Nephron progenitor cell (in vitro differentiated cells): ENCODE data around the gene CACNA2D1.

ENCODE experiments used
- DNase-seq: peaks from one replicate; pipeline ENCODE4 v3.0.0; 2021
- H3K27ac Mint-ChIP-seq: 2 replicates; pipeline ENCODE4 v1.8.0; 2021; ENCODE audit warnings: mild to moderate bottlenecking, moderate library complexity, mixed read lengths
- H3K27me3 Mint-ChIP-seq: 2 replicates; pipeline ENCODE4 v1.8.0; 2021; ENCODE audit warnings: mild to moderate bottlenecking, low read depth, mixed read lengths; ENCODE audit not compliant: poor library complexity
- H3K36me3 Mint-ChIP-seq: 2 replicates; pipeline ENCODE4 v1.8.0; 2021; ENCODE audit warnings: low read depth, mixed read lengths
- H3K4me1 Mint-ChIP-seq: 2 replicates; pipeline ENCODE4 v1.8.0; 2021; ENCODE audit warnings: mixed read lengths
- H3K4me3 Mint-ChIP-seq: 2 replicates; pipeline ENCODE4 v1.8.0; 2021; ENCODE audit warnings: mild to moderate bottlenecking, moderate library complexity, mixed read lengths
- H3K9me3 Mint-ChIP-seq: 2 replicates; pipeline ENCODE4 v1.8.0; 2021; ENCODE audit warnings: mild to moderate bottlenecking, moderate library complexity, mixed read lengths
- TF ChIP-seq, protein P1 (sequence below): fragments of 200-600 bp; sonication (generic); IDR thresholded peaks from 2 replicates; pipeline ENCODE4 v1.5.0; 2021; ENCODE audit warnings: antibody characterized with exemption

CACNA2D1 gene

DNA sequence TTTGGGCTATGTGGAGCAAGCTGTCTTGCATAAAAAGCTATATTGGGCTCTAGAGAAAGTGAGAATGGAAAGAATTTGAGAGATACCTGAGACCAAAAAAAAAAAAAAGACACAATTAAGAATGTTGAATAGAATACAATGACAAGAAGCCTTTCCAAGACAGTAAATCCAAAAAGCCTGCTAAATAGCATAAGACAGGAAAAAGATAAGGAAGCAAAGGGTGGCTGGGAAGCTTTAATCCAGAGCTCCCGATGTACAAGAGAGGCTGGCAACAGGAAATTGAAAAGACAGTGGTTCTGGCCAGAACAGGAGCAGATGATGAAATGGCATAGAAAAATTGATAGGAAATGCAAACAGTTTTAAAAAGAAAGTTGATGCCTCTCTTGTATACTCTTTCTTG is 174.9 kb downstream of the CACNA2D1 start:
- no peaks in the 10 kb centered on the region for H3K9me3 Mint-ChIP-seq
- H3K36me3 Mint-ChIP-seq: no peaks in the 10 kb centered on the region
- no peak overlapping the region for H3K4me3 Mint-ChIP-seq
- no peaks in the 10 kb centered on the region for H3K27me3 Mint-ChIP-seq
- DNase-seq: no peak
- H3K4me1 Mint-ChIP-seq: peaks cover under 1% of the 10 kb centered on the region
- TF ChIP-seq, protein P1, sequence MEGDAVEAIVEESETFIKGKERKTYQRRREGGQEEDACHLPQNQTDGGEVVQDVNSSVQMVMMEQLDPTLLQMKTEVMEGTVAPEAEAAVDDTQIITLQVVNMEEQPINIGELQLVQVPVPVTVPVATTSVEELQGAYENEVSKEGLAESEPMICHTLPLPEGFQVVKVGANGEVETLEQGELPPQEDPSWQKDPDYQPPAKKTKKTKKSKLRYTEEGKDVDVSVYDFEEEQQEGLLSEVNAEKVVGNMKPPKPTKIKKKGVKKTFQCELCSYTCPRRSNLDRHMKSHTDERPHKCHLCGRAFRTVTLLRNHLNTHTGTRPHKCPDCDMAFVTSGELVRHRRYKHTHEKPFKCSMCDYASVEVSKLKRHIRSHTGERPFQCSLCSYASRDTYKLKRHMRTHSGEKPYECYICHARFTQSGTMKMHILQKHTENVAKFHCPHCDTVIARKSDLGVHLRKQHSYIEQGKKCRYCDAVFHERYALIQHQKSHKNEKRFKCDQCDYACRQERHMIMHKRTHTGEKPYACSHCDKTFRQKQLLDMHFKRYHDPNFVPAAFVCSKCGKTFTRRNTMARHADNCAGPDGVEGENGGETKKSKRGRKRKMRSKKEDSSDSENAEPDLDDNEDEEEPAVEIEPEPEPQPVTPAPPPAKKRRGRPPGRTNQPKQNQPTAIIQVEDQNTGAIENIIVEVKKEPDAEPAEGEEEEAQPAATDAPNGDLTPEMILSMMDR: no peak
- peak overlapping the region; percentile 24 for H3K27ac Mint-ChIP-seq

DNA sequence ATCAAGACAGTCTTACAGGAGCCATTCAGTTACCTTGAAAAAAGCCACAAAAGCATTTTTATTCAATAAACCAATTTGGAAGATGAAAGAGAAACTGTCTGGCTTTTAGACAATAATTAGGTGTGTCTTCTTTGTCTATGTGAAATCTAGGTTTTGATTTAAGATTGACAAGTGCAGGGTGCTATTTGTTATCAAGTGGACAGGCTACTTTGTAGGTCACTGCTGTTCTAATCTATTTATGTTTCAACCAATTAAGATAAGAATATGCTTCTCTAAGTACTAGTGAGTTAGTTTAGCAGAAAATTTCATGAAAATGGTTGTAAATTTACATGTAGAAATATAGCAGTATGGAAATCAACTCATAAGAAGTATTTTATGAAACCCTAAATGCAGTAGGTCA is 177.5 kb downstream of the CACNA2D1 start:
- Mint-ChIP-seq H3K4me1 (no peaks in the 10 kb centered on the region), H3K4me3 (no peak overlapping the region), H3K27me3 (no peaks in the 10 kb centered on the region), H3K9me3 (no peaks in the 10 kb centered on the region), H3K27ac (no peak overlapping the region), H3K36me3 (peaks cover 6% of the 10 kb centered on the region)
- TF ChIP-seq, protein P1: no peak
- no peak for DNase-seq

DNA sequence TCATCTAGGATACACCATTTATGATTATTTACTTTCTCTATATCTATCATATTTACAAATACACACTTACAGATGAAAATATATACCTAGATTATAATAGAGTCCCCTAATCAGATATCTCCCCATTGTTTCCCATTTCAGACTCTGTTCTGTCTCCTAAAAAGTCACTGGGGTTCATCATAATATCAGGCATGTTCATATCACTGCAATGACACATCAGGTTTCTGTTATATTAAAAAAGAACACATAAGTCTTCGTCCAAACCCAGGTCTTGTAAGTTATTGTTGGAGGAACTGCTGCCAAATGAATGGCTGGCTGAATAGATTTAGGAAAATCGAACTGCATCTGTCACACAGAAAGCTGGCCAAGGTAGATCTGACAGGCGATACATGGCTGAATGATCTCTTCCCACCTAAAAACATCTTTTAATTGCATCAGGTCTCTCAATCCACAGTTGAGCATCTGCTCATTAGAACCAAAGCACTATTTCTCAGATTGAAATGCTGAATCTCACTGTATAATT is 178.7 kb downstream of the CACNA2D1 start:
- H3K27me3 Mint-ChIP-seq: no peaks in the 10 kb centered on the region
- H3K4me1 Mint-ChIP-seq: no peaks in the 10 kb centered on the region

DNA sequence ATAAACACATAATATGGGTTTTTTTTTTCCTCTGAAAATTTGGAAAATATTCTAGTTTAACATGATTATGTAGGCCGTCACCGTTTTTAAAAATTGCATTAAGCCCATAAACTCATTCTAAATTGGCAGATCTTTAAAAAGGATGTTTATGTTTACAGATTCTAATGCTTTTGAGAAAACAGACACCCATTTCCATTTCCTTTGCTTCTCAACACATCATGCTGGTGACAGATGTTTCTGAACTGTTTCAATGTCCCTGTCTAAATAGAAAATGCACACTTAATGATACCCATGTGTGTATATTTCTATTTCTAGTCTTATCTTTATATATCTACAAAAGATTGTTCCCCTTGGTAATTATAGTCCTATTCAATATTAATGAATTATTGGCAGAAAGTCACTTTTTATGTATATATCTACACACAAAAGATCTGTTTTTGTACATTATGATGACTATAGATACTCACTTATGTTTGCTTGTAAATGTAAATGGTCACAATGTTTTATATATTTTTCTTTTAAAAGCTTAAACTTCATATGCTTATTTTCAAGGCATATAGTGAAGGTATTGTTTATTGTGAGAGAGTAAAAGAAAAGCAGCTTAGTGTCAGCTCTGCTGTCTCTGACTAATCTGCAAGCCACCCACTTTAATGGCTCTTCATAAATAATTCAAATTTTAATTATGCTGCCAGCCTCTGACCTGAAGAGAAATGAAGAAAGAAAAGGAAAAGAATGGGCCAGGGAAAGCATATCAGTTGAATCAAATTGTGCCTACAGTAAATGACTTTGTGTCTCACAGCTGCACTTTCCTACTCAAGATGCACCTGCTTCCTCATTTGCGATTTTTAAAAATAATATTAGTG is 179.4 kb downstream of the CACNA2D1 start:
- Mint-ChIP-seq H3K9me3 (no peaks in the 10 kb centered on the region), H3K36me3 (peaks cover 6% of the 10 kb centered on the region), H3K4me1 (no peaks in the 10 kb centered on the region), H3K4me3 (no peak overlapping the region), H3K27ac (no peak overlapping the region), H3K27me3 (no peaks in the 10 kb centered on the region)
- no peak for DNase-seq
- TF ChIP-seq, protein P1: no peak

More for the DNA sequence above, 178.7 kb downstream of the CACNA2D1 start:
- no peak overlapping the region for H3K27ac Mint-ChIP-seq
- no peak overlapping the region for H3K4me3 Mint-ChIP-seq
- DNase-seq: no peak
- peaks cover 6% of the 10 kb centered on the region for H3K36me3 Mint-ChIP-seq
- H3K9me3 Mint-ChIP-seq: no peaks in the 10 kb centered on the region
- TF ChIP-seq, protein P1: no peak

DNA sequence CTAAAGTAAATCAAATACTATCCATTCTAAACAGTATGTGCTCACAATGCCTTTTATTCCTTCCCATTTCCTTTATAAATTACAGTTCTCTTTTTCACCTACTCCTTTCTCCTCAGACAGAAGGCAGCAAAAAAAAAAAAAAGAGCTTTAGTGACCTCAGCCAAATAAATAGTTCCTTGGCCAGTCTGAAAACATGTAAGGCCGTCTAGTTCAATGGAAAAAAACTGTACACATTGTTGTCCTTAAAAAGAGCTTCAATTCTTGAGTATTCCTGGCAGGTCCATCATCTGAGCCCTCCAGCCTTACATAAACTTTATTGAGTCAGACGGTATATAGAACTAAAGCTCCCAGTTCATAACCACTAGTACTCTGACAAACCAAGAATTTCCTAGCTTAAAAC is 185.4 kb downstream of the CACNA2D1 start:
- no peaks in the 10 kb centered on the region for H3K9me3 Mint-ChIP-seq
- no peak for DNase-seq
- H3K4me1 Mint-ChIP-seq: no peaks in the 10 kb centered on the region
- TF ChIP-seq, protein P1: no peak
- H3K4me3 Mint-ChIP-seq: no peak overlapping the region
- H3K36me3 Mint-ChIP-seq: peaks cover 11% of the 10 kb centered on the region
- no peaks in the 10 kb centered on the region for H3K27me3 Mint-ChIP-seq
- no peak overlapping the region for H3K27ac Mint-ChIP-seq
